Upper lobe of right lung (tissue), 1 donor: Measurements from ENCODE around the gene ACTN1. TPM values are rescaled to one million over a fixed set of nuclear protein-coding genes. Genes with fewer than 3 reads are reported as not detected.

Experiments used
- ATAC-seq: fragments of 200-7000 bp; cut with Tn5 transposase; one replicate; pipeline ENCODE4 v1.9.1; 2020; ENCODE audit warnings: mild to moderate bottlenecking, moderate library complexity
- DNase-seq: peaks from one replicate; pipeline ENCODE4 v3.0.0-alpha.2; 2020
- H3K27ac ChIP-seq: fragments of 200-600 bp; one replicate; pipeline ENCODE4 v1.8.0; 2022
- H3K27me3 ChIP-seq: fragments of 200-600 bp; one replicate; pipeline ENCODE4 v1.8.0; 2022; ENCODE audit warnings: mild to moderate bottlenecking
- H3K36me3 ChIP-seq: fragments of 200-600 bp; one replicate; pipeline ENCODE4 v1.8.0; 2022
- H3K4me1 ChIP-seq: fragments of 200-600 bp; one replicate; pipeline ENCODE4 v1.8.0; 2022
- H3K4me3 ChIP-seq: fragments of 200-600 bp; one replicate; pipeline ENCODE4 v1.8.0; 2022; ENCODE audit warnings: mild to moderate bottlenecking
- H3K9me3 ChIP-seq: fragments of 200-600 bp; one replicate; pipeline ENCODE4 v1.8.0; 2022
- intact Hi-C: fragments of 100-400 bp; cut with DNase I; formaldehyde crosslinking; loops from one replicate; pipeline ENCODE4 v1.11.0; 2022
- total RNA-seq: library from RNA; stranded (reverse); fragmentation: NEBNext Ultra II Directional; extraction: Animal tissue kit (Norgen Biotek cat#: 25700); gene quantifications from one replicate; pipeline ENCODE4 v1.2.1, GENCODE V29; 2021
- TF ChIP-seq, protein P1 (sequence below): fragments of 200-600 bp; IDR thresholded peaks from one replicate; pipeline ENCODE4 v1.8.0; 2022; ENCODE audit warnings: antibody characterized with exemption
- donor health status: DM: no; HTN: yes; CAD: no; lungs with severe emphysema.

The ACTN1 gene
- total RNA-seq, 1 donor from 2014 or later: 177 TPM

DNA sequence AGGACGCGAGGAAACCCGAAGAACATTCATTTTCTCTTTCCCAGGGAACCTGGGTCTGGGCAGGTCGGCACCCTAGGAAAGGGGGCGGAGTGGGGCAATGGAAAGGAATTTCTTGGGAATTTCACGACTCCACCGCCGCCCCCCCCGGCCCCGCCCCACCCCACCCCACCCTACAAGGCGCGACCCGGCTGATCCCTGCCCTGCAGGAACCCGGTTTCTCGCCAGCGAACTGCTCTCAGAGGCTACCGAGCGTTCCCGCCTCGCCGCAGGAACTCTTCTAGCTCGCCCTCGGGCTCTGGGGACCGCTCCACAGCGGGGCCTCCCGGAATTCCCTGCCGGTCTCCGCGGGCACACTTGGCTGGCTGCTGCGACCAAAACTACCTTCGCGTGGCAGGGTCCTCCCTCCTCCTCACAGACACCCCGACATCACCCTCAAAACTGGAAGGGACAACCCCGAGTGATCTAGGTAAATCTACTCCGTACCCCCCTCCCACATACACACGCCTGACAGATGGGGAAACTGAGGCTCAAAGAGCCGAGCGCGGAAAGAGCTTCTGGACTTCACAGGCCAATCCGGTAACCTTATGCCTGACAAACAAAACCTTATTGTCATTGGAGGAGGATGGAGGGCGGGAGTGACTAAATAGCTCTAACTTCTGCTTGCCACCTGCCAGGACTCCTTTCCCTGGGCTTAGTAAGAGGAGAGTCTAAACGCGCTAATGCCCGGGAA lies 785 bp upstream of the ACTN1 start:
- peak; percentile 5 for ATAC-seq
- Histone ChIP-seq H3K27me3 (no peaks in the 10 kb centered on the region), H3K4me1 (peaks cover 25% of the 10 kb centered on the region), H3K27ac (peak overlapping the region; percentile 93), H3K9me3 (no peaks in the 10 kb centered on the region), H3K4me3 (peak overlapping the region; percentile 92), H3K36me3 (no peaks in the 10 kb centered on the region)
- TF ChIP-seq, protein P1, sequence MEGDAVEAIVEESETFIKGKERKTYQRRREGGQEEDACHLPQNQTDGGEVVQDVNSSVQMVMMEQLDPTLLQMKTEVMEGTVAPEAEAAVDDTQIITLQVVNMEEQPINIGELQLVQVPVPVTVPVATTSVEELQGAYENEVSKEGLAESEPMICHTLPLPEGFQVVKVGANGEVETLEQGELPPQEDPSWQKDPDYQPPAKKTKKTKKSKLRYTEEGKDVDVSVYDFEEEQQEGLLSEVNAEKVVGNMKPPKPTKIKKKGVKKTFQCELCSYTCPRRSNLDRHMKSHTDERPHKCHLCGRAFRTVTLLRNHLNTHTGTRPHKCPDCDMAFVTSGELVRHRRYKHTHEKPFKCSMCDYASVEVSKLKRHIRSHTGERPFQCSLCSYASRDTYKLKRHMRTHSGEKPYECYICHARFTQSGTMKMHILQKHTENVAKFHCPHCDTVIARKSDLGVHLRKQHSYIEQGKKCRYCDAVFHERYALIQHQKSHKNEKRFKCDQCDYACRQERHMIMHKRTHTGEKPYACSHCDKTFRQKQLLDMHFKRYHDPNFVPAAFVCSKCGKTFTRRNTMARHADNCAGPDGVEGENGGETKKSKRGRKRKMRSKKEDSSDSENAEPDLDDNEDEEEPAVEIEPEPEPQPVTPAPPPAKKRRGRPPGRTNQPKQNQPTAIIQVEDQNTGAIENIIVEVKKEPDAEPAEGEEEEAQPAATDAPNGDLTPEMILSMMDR: no peak
- DNase-seq: peak; percentile 79
- intact Hi-C loops: loop anchor here (10.0 kb wide), 1 partner anchor 75 kb away; no protein-coding TSS in a partner anchor

GRCh38 chr14:68978172-68978911 lies 760 bp downstream of the ACTN1 start:
- intact Hi-C loops: loop anchor here (10.0 kb wide), 1 partner anchor 74 kb away; no protein-coding TSS in a partner anchor
- Histone ChIP-seq H3K27ac (peak overlapping the region; percentile 93), H3K9me3 (no peaks in the 10 kb centered on the region), H3K4me3 (peak overlapping the region; percentile 92), H3K27me3 (no peaks in the 10 kb centered on the region), H3K36me3 (peaks cover 3% of the 10 kb centered on the region), H3K4me1 (peaks cover 25% of the 10 kb centered on the region)
- DNase-seq (peak; percentile 91), ATAC-seq (peak; percentile 62)
- TF ChIP-seq, protein P1: no peak

DNA sequence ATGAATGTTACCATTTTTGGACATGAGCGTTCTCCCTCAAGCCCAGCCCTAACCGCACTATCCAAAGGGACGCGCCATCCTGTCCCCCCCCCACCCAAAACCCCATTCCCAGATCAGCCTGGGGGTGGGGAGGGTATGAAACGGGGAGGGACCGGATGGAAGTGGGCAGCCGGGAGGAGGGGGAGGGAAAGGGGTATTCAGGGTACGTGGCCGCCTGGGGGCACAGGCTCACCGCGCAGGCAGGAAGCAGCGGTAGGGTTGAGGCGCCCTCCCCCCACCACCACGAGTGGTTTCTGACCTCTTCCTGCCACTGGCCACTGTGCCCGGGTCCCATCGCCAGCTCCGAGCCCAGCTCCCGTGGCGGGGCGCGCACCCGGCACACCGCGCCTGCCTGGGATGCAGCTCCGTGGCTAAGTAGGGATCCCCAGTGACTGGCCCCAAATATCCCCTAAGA lies 1.4 kb downstream of the ACTN1 start:
- intact Hi-C loops: loop anchor here (10.0 kb wide), 1 partner anchor 73 kb away; no protein-coding TSS in a partner anchor
- TF ChIP-seq, protein P1: no peak
- H3K27ac ChIP-seq: peak overlapping the region; percentile 93
- peaks cover 8% of the 10 kb centered on the region for H3K36me3 ChIP-seq
- peaks cover 25% of the 10 kb centered on the region for H3K4me1 ChIP-seq
- ATAC-seq: peak; percentile 20
- peak overlapping the region; percentile 92 for H3K4me3 ChIP-seq
- no peaks in the 10 kb centered on the region for H3K27me3 ChIP-seq
- no peaks in the 10 kb centered on the region for H3K9me3 ChIP-seq
- DNase-seq: peak; percentile 83

GRCh38 chr14:68977180-68977717 lies 1.9 kb downstream of the ACTN1 start:
- Histone ChIP-seq H3K27me3 (no peaks in the 10 kb centered on the region), H3K4me3 (peak overlapping the region; percentile 92), H3K9me3 (no peaks in the 10 kb centered on the region), H3K4me1 (peaks cover 25% of the 10 kb centered on the region), H3K27ac (peak overlapping the region; percentile 93), H3K36me3 (peaks cover 11% of the 10 kb centered on the region)
- intact Hi-C loops: loop anchor here (10.0 kb wide), 1 partner anchor 72 kb away; no protein-coding TSS in a partner anchor
- TF ChIP-seq, protein P1: no peak
- ATAC-seq (no peak), DNase-seq (no peak)

GRCh38 chr14:68976160-68977067 lies 2.7 kb downstream of the ACTN1 start:
- no peaks in the 10 kb centered on the region for H3K27me3 ChIP-seq
- intact Hi-C loops: loop anchor here (10.0 kb wide), 1 partner anchor 72 kb away; no protein-coding TSS in a partner anchor
- ATAC-seq (no peak), DNase-seq (no peak)
- H3K4me1 ChIP-seq: peaks cover 25% of the 10 kb centered on the region
- peak overlapping the region; percentile 92 for H3K4me3 ChIP-seq
- TF ChIP-seq, protein P1: no peak
- H3K9me3 ChIP-seq: no peaks in the 10 kb centered on the region
- H3K27ac ChIP-seq: peak overlapping the region; percentile 93
- peaks cover 11% of the 10 kb centered on the region for H3K36me3 ChIP-seq
